H9 (cell line): ENCODE data around the gene TMEM141. TPM values are rescaled to one million over a fixed set of nuclear protein-coding genes. Genes with fewer than 3 reads are reported as not detected.

Experiments used
- DNase-seq: peaks from one replicate; pipeline ENCODE4 v3.0.0-alpha.2; 2017
- H2AFZ ChIP-seq: one replicate; pipeline ENCODE4 v1.6.1; 2013; ENCODE audit warnings: mild to moderate bottlenecking, low read length, control low read depth, moderate library complexity
- H2AK5ac ChIP-seq: 2 replicates; pipeline ENCODE4 v1.6.1; 2013; ENCODE audit warnings: low read length, control low read depth, mixed read lengths; ENCODE audit not compliant: insufficient read length
- H2BK120ac ChIP-seq: one replicate; pipeline ENCODE4 v1.6.1; 2013; ENCODE audit warnings: low read depth, mild to moderate bottlenecking, low read length, control low read depth, inconsistent platforms; ENCODE audit not compliant: poor library complexity, severe bottlenecking
- H2BK12ac ChIP-seq: 2 replicates; pipeline ENCODE4 v1.6.1; 2013; ENCODE audit warnings: low read length, control low read depth, mixed read lengths, low read depth; ENCODE audit not compliant: insufficient read length
- H2BK15ac ChIP-seq: 2 replicates; pipeline ENCODE4 v1.6.1; 2013; ENCODE audit warnings: low read depth, low read length, control low read depth
- H2BK20ac ChIP-seq: one replicate; pipeline ENCODE4 v1.6.1; 2013; ENCODE audit warnings: low read depth, mild to moderate bottlenecking, low read length, control low read depth, inconsistent platforms; ENCODE audit not compliant: poor library complexity, severe bottlenecking
- H2BK5ac ChIP-seq: 2 replicates; pipeline ENCODE4 v1.6.1; 2013; ENCODE audit warnings: low read length, control low read depth, mixed read lengths; ENCODE audit not compliant: insufficient read length
- H3K14ac ChIP-seq: 2 replicates; pipeline ENCODE4 v1.6.1; 2013; ENCODE audit warnings: low read length, control low read depth; ENCODE audit not compliant: insufficient read depth
- H3K18ac ChIP-seq: 2 replicates; pipeline ENCODE4 v1.6.1; 2013; ENCODE audit warnings: low read depth, mild to moderate bottlenecking, mixed read lengths, low read length, control low read depth; ENCODE audit not compliant: insufficient read length
- H3K23ac ChIP-seq: 2 replicates; pipeline ENCODE4 v1.6.1; 2013; ENCODE audit warnings: low read length, control low read depth, mixed read lengths, low read depth; ENCODE audit not compliant: insufficient read length
- H3K23me2 ChIP-seq: 2 replicates; pipeline ENCODE4 v1.6.1; 2013; ENCODE audit warnings: low read depth, mild to moderate bottlenecking, mixed read lengths, low read length, control low read depth; ENCODE audit not compliant: insufficient read length, poor library complexity, severe bottlenecking
- H3K27ac ChIP-seq: 2 replicates; pipeline ENCODE4 v1.5.1; 2013; ENCODE audit warnings: low read length, control low read depth, mixed read lengths, low read depth; ENCODE audit not compliant: insufficient read length
- H3K27me3 ChIP-seq: 2 replicates; pipeline ENCODE4 v1.6.1; 2013; ENCODE audit warnings: low read length, control low read depth, inconsistent platforms; ENCODE audit not compliant: insufficient read depth
- H3K4ac ChIP-seq: 2 replicates; pipeline ENCODE4 v1.6.1; 2013; ENCODE audit warnings: low read depth, mild to moderate bottlenecking, control low read depth, inconsistent platforms, low read length, moderate library complexity
- H3K4me1 ChIP-seq: 2 replicates; pipeline ENCODE4 v1.6.1; 2013; ENCODE audit warnings: low read length, control low read depth, inconsistent platforms; ENCODE audit not compliant: insufficient read depth
- H3K4me2 ChIP-seq: 2 replicates; pipeline ENCODE4 v1.6.1; 2013; ENCODE audit warnings: low read length, control low read depth, mixed read lengths; ENCODE audit not compliant: insufficient read length, insufficient read depth
- H3K56ac ChIP-seq: 2 replicates; pipeline ENCODE4 v1.6.1; 2013; ENCODE audit warnings: low read depth, mild to moderate bottlenecking, mixed read lengths, low read length, control low read depth; ENCODE audit not compliant: insufficient read length
- H3K79me1 ChIP-seq: 2 replicates; pipeline ENCODE4 v1.6.1; 2013; ENCODE audit warnings: low read depth, mild to moderate bottlenecking, moderate library complexity, low read length, control low read depth, inconsistent platforms; ENCODE audit not compliant: insufficient read depth, poor library complexity, severe bottlenecking
- H3K79me2 ChIP-seq: 2 replicates; pipeline ENCODE4 v1.6.1; 2013; ENCODE audit warnings: low read length, control low read depth, inconsistent platforms; ENCODE audit not compliant: insufficient read depth
- H3K9ac ChIP-seq: 2 replicates; pipeline ENCODE4 v1.6.1; 2013; ENCODE audit warnings: low read length, control low read depth, mixed read lengths; ENCODE audit not compliant: insufficient read length; ENCODE audit errors: extremely low read depth
- H3K9me3 ChIP-seq: one replicate; pipeline ENCODE4 v1.6.1; 2013; ENCODE audit warnings: low read depth, low read length, inconsistent platforms; ENCODE audit not compliant: control insufficient read depth
- H3T11ph ChIP-seq: one replicate; pipeline ENCODE4 v1.6.1; 2013; ENCODE audit warnings: mild to moderate bottlenecking, low read length, control low read depth, inconsistent platforms
- H4K20me1 ChIP-seq: one replicate; pipeline ENCODE4 v1.6.1; 2013; ENCODE audit not compliant: control insufficient read depth, insufficient read length, insufficient read depth
- H4K5ac ChIP-seq: 2 replicates; pipeline ENCODE4 v1.6.1; 2013; ENCODE audit warnings: low read depth, mild to moderate bottlenecking, mixed read lengths, low read length, control low read depth; ENCODE audit not compliant: insufficient read length
- H4K8ac ChIP-seq: replicated peaks from 2 replicates; pipeline ENCODE4 v1.6.1; 2013; ENCODE audit warnings: low read length, control low read depth, mixed read lengths, low read depth; ENCODE audit not compliant: insufficient read length
- H4K91ac ChIP-seq: 2 replicates; pipeline ENCODE4 v1.6.1; 2013; ENCODE audit warnings: low read depth, mild to moderate bottlenecking, moderate library complexity, mixed read lengths, low read length, control low read depth; ENCODE audit not compliant: insufficient read length
- H3K27ac Mint-ChIP-seq, 3 experiments: 2 replicates in 2 of 3; 3 replicates in 1 of 3; pipeline ENCODE4 v1.8.0; 2020 to 2021; ENCODE audit warnings: mixed read lengths in 3 of 3, mild to moderate bottlenecking in 1 of 3, moderate library complexity in 1 of 3
- H3K27me3 Mint-ChIP-seq: 2 replicates; pipeline ENCODE4 v1.8.0; 2021; ENCODE audit warnings: low read depth, mild to moderate bottlenecking, moderate library complexity, mixed read lengths
- H3K36me3 Mint-ChIP-seq, 3 experiments: 2 replicates in 2 of 3; 3 replicates in 1 of 3; pipeline ENCODE4 v1.8.0; 2020 to 2021; ENCODE audit warnings: low read depth in 3 of 3, mixed read lengths in 3 of 3; ENCODE audit not compliant: insufficient read depth in 1 of 3
- H3K4me1 Mint-ChIP-seq, 2 experiments: 2 replicates each; pipeline ENCODE4 v1.8.0; 2020; ENCODE audit warnings: mixed read lengths in 2 of 2
- H3K4me3 Mint-ChIP-seq, 2 experiments: 2 replicates in 1 of 2; 3 replicates in 1 of 2; pipeline ENCODE4 v1.8.0; 2020 to 2021; ENCODE audit warnings: mild to moderate bottlenecking in 2 of 2, mixed read lengths in 2 of 2, moderate library complexity in 1 of 2
- H3K9me3 Mint-ChIP-seq, 2 experiments: 2 replicates in 1 of 2; 3 replicates in 1 of 2; pipeline ENCODE4 v1.8.0; 2020; ENCODE audit warnings: mild to moderate bottlenecking in 2 of 2, mixed read lengths in 2 of 2, moderate library complexity in 1 of 2
- CTCF ChIP-seq: fragments of 200-600 bp; sonication (generic); conservative IDR thresholded peaks from 3 replicates; pipeline ENCODE4 v1.8.0; 2021; ENCODE audit warnings: antibody characterized with exemption, mild to moderate bottlenecking
- WGBS: extraction: QIAGEN DNeasy Blood & Tissue Kit; methylation state at CpG from one replicate; pipeline ENCODE4 v1.1.7; 2013; ENCODE audit warnings: missing lambda C conversion rate, low lambda C conversion rate, mixed read lengths; ENCODE audit not compliant: insufficient read length; ENCODE audit errors: extremely low coverage; 5-methylcytosine and 5-hydroxymethylcytosine counted together
- total RNA-seq: library from RNA; stranded (reverse); gene quantifications from 2 replicates; pipeline ENCODE4 v1.2.1, GENCODE V29; 2021

Gene TMEM141
- total RNA-seq, 1 experiment from 2014 or later: 55.2 TPM

GRCh38 chr9:136826188-136826541, 35.0 kb downstream of the TMEM141 start:
- H4K91ac ChIP-seq: no peak overlapping the region
- H3K23me2 ChIP-seq: peaks cover 5% of the 10 kb centered on the region
- no peak overlapping the region for H2AFZ ChIP-seq
- H3K79me1 ChIP-seq: peaks cover 4% of the 10 kb centered on the region
- H2BK20ac ChIP-seq: no peak overlapping the region
- H2BK5ac ChIP-seq: no peak overlapping the region
- Mint-ChIP-seq H3K4me1 (peaks cover 2 to 14% of the 10 kb centered on the region in 2 experiments; a peak in 3 of 4 replicates), H3K4me3 (no peak overlapping the region), H3K27ac (0 out of 7 replicates have a peak overlapping the region, but pooled peaks of 1 of the 3 experiments have one; percentile 47), H3K36me3 (peaks cover 10 to 45% (median 44%) of the 10 kb centered on the region in 3 experiments; a peak in 6 of 7 replicates), H3K27me3 (no peaks in the 10 kb centered on the region), H3K9me3 (no peaks in the 10 kb centered on the region)
- H2BK15ac ChIP-seq: no peak overlapping the region
- H3K4me2 ChIP-seq: no peak overlapping the region
- H3K23ac ChIP-seq: no peak overlapping the region
- no peaks in the 10 kb centered on the region for H3K27me3 ChIP-seq
- peaks cover 4% of the 10 kb centered on the region; the same call in 1 of the 2 replicates for H3K79me2 ChIP-seq
- H4K5ac ChIP-seq: no peak overlapping the region
- no peak overlapping the region for H2AK5ac ChIP-seq
- H3K4me1 ChIP-seq: no peaks in the 10 kb centered on the region
- no peak overlapping the region for H3K27ac ChIP-seq
- no peak overlapping the region for H3K4ac ChIP-seq
- H4K20me1 ChIP-seq: no peaks in the 10 kb centered on the region
- no peak overlapping the region for H3K9ac ChIP-seq
- H4K8ac ChIP-seq: no peak overlapping the region
- DNase-seq: no peak
- no peak overlapping the region for H3K18ac ChIP-seq
- no peaks in the 10 kb centered on the region for H3K9me3 ChIP-seq
- no peak overlapping the region for H2BK120ac ChIP-seq
- WGBS: no CpG with 5 or more reads among the region's 17 CpGs
- H2BK12ac ChIP-seq: no peak overlapping the region
- TF ChIP-seq CTCF: no peak
- H3T11ph ChIP-seq: no peak overlapping the region
- H3K14ac ChIP-seq: no peak overlapping the region
- H3K56ac ChIP-seq: no peak overlapping the region
